ENCODE results near the gene NOTCH1. TPM values are rescaled to one million over a fixed set of nuclear protein-coding genes. Genes with fewer than 3 reads are reported as not detected.

NOTCH1 gene
- total and polyA plus RNA-seq, 2 of the 8 experiments (the other 6 are each of a cell fraction or from before 2014, with no cell fraction given) = 6.9 to 55.6 TPM

DNA sequence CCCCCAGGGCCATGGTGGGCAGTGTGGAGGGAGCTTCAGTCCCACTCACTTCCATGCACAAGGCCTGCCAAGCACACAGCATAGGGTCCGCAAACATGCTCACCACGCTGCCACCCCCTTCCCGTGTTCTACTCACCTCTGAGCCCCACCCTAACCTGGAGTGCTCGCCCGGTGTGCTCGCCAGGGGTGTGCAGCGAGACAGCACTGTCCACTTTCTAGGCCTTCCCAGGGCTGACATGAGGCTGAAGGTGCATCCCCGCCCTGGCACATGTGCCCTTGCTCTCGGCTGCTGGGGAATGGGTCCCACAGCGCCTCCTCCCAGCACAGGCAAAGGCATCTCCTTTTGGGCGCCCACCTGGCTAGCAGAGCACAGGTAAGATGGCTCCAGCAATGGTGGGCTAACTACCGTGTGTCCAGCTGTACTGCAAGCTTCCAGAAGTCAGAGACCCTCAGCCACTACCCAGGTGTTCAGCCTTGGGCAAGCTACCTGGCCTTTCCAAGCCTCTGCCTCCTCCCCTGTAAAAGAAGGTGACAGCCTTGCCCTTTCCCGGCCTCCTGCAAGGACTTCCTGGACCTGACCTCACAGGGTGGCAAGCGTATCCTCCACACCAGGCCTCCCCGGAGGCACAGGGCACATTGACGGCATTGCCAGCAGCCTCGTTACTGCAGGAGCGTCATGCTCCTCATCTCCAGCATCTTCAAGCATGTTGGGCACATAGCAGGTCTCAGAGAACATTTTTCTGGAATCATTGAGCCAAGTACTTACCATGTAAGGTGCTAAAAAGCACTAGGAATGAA lies 58.8 kb downstream of the NOTCH1 start:
- no peak overlapping the region for H3K14ac ChIP-seq (ENCODE audit: insufficient read length)
- H3K36me3 ChIP-seq (ENCODE audit: control insufficient read depth in 2 of 4, insufficient read depth in 4 of 4, low read length in 3 of 4) = no peaks in the 10 kb centered on the region
- H2BK20ac ChIP-seq (ENCODE audit: low read length) = no peak overlapping the region
- H3K23me2 ChIP-seq (ENCODE audit: low read depth, low read length) = peaks cover 7% of the 10 kb centered on the region; the same call in 1 of the 2 replicates
- H4K20me1 ChIP-seq (replicated peaks in 1 of 2; ENCODE audit: control insufficient read depth in 1 of 2, insufficient read depth in 2 of 2, low read length in 2 of 2) = peaks cover 2 to 5% of the 10 kb centered on the region in 2 experiments
- H2BK15ac ChIP-seq (ENCODE audit: low read length) = 0 out of 2 replicates have a peak overlapping the region, but pooled peaks have one; percentile 11
- no peak overlapping the region for H2BK120ac ChIP-seq (replicated peaks; ENCODE audit: low read depth, low read length)
- no peak overlapping the region for H3K23ac ChIP-seq (ENCODE audit: insufficient read length)
- no peak overlapping the region for H4K91ac ChIP-seq (replicated peaks; ENCODE audit: insufficient read length, low read length)
- H3K4ac ChIP-seq (replicated peaks; ENCODE audit: insufficient read length, low read depth, low read length) = no peak overlapping the region
- H3K79me1 ChIP-seq (ENCODE audit: low read depth, low read length) = no peaks in the 10 kb centered on the region; the same call in none of the 2 replicates
- no peak overlapping the region for H2AK5ac ChIP-seq (ENCODE audit: low read depth, low read length)
- DNase-seq (ENCODE audit: low read depth in 1 of 2, low spot score in 2 of 2) (no peak), FAIRE-seq (no peak)
- no peak overlapping the region for H2BK5ac ChIP-seq (ENCODE audit: low read depth, low read length)
- no peak overlapping the region for H2BK12ac ChIP-seq (ENCODE audit: low read depth, low read length)
- H3K4me2 ChIP-seq (ENCODE audit: insufficient read depth in 1 of 2, low read depth in 2 of 2, low read length in 2 of 2) = no peak overlapping the region
- no peaks in the 10 kb centered on the region for H3K27me3 ChIP-seq (replicated peaks in 1 of 4; ENCODE audit: control insufficient read depth in 3 of 4, extremely low read depth in 1 of 4, insufficient read depth in 3 of 4, low read length in 3 of 4)
- no peak overlapping the region for H3K56ac ChIP-seq (replicated peaks; ENCODE audit: insufficient read length, low read depth, low read length)
- 87% methylated on average over 18 of the region's 18 CpGs; no CpG with 5 or more reads in 1 of the 2 experiments for WGBS, 2 experiments (ENCODE audit: extremely low coverage in 1 of 2, insufficient coverage in 1 of 2, insufficient read length in 1 of 2, insufficient replicate concordance in 2 of 2, low coverage in 1 of 2, low lambda C conversion rate in 2 of 2, missing lambda C conversion rate in 1 of 2)
- H3K4me1 ChIP-seq (replicated peaks in 1 of 4; ENCODE audit: control insufficient read depth in 3 of 4, insufficient read depth in 4 of 4, low read length in 3 of 4) = peaks cover 0 to 7% (median 2%) of the 10 kb centered on the region in 4 experiments; a peak in 5 of 7 replicates
- CTCF ChIA-PET (ENCODE audit: partially characterized antibody) = interaction anchor here (0.6 to 8.9 kb wide), 38 partner anchors 8 to 778 kb away, joined by 3 to 253 read pairs (median 6); no protein-coding TSS in a partner anchor
- no peak overlapping the region; a peak in 2 of 7 replicates for H3K9ac ChIP-seq (replicated peaks in 1 of 4; ENCODE audit: extremely low read depth in 1 of 4, low read depth in 3 of 4, low read length in 3 of 4)
- H3K27ac ChIP-seq (ENCODE audit: low read depth, low read length) = no peak overlapping the region
- H4K8ac ChIP-seq (ENCODE audit: extremely low read depth, insufficient read depth, low read length) = no peak overlapping the region
- no peak overlapping the region for H2AFZ ChIP-seq (ENCODE audit: low read length)
- no peak overlapping the region for H4K5ac ChIP-seq (ENCODE audit: insufficient read length, low read depth, low read length)
- TF ChIP-seq RXRA (IDR thresholded peaks at IDR 0.05; ENCODE audit: insufficient read depth, low read depth, low read length) (no peak), SIRT6 (IDR thresholded peaks at IDR 0.05; ENCODE audit: low read length) (no peak), CHD2 (IDR thresholded peaks at IDR 0.05; ENCODE audit: low read length) (no peak), TAF1 (IDR thresholded peaks at IDR 0.05; ENCODE audit: low read depth, low read length) (no peak), RFX5 (IDR thresholded peaks at IDR 0.05; ENCODE audit: borderline replicate concordance, low read depth, low read length) (no peak), GTF2F1 (IDR thresholded peaks at IDR 0.05; ENCODE audit: borderline replicate concordance, low read depth, low read length) (no peak), CREB1 (IDR thresholded peaks at IDR 0.05) (no peak), TBP (IDR thresholded peaks at IDR 0.05; ENCODE audit: low read depth, low read length) (no peak), JUN (IDR thresholded peaks at IDR 0.05; ENCODE audit: low read depth, low read length) (no peak)
- no peaks in the 10 kb centered on the region for H3K9me3 ChIP-seq (ENCODE audit: insufficient read depth in 2 of 2, low read depth in 1 of 2, low read length in 1 of 2)
- H3K4me3 ChIP-seq (ENCODE audit: extremely low read depth in 1 of 4, insufficient read depth in 2 of 4, low read depth in 3 of 4, low read length in 4 of 4) = no peak overlapping the region
- H3K18ac ChIP-seq (ENCODE audit: extremely low read depth, low read length) = no peak overlapping the region
- POLR2A ChIA-PET (ENCODE audit: partially characterized antibody) = interaction anchor here (0.7 to 1.4 kb wide), 3 partner anchors 141 to 241 kb away, joined by 3 to 4 read pairs (median 4); no protein-coding TSS in a partner anchor
- peaks cover 3 to 6% of the 10 kb centered on the region in 2 experiments for H3K79me2 ChIP-seq (ENCODE audit: control insufficient read depth in 1 of 2, insufficient read depth in 2 of 2, low read length in 2 of 2)
